HEK293T (cell line): ENCODE results near the gene MMS19.

ENCODE experiments used
- CTCF ChIA-PET: fragments of 350-600 bp; formaldehyde crosslinking; extraction: SDS; loops from one replicate; lab custom pipeline; 2021; ENCODE audit warnings: antibody characterized with exemption, inconsistent platforms; lab: Yijun Ruan, JAX
- POLR2A ChIA-PET: fragments of 350-600 bp; formaldehyde crosslinking; extraction: SDS; loops from one replicate; lab custom pipeline; 2020; ENCODE audit warnings: antibody characterized with exemption, inconsistent platforms; lab: Yijun Ruan, JAX
- DNase-seq: peaks from one replicate; pipeline ENCODE4 v3.0.0; 2012; ENCODE audit warnings: mixed read lengths; ENCODE audit errors: extremely low spot score
- ARNT ChIP-seq: fragments of 450-650 bp; IDR thresholded peaks from 2 replicates; pipeline ENCODE4 v1.6.1; 2017; ENCODE audit warnings: mild to moderate bottlenecking
- BHLHE40 ChIP-seq: fragments of 450-650 bp; IDR thresholded peaks from 2 replicates; pipeline ENCODE4 v1.6.1; 2016; ENCODE audit warnings: mild to moderate bottlenecking, moderate library complexity, borderline replicate concordance
- CTBP1 ChIP-seq: fragments of 450-650 bp; IDR thresholded peaks from 2 replicates; pipeline ENCODE4 v1.6.1; 2016; ENCODE audit warnings: borderline replicate concordance
- ELF4 ChIP-seq: fragments of 450-650 bp; IDR thresholded peaks from 2 replicates; pipeline ENCODE4 v1.6.1; 2017; ENCODE audit warnings: antibody characterized with exemption
- FOXA1 ChIP-seq: fragments of 450-650 bp; IDR thresholded peaks from 2 replicates; pipeline ENCODE4 v1.6.1; 2016; ENCODE audit warnings: mild to moderate bottlenecking
- FOXK2 ChIP-seq: fragments of 450-650 bp; IDR thresholded peaks from 2 replicates; pipeline ENCODE4 v1.6.1; 2016; ENCODE audit warnings: mild to moderate bottlenecking
- FOXM1 ChIP-seq: fragments of 450-650 bp; IDR thresholded peaks from 2 replicates; pipeline ENCODE4 v1.6.1; 2017; ENCODE audit warnings: mild to moderate bottlenecking, borderline replicate concordance
- HDGF ChIP-seq: fragments of 450-650 bp; IDR thresholded peaks from 2 replicates; pipeline ENCODE4 v1.6.1; 2017; ENCODE audit warnings: antibody characterized with exemption, borderline replicate concordance
- L3MBTL2 ChIP-seq: fragments of 450-650 bp; conservative IDR thresholded peaks from 2 replicates; pipeline ENCODE4 v1.6.1; 2016; ENCODE audit warnings: mild to moderate bottlenecking
- LEF1 ChIP-seq: fragments of 450-650 bp; IDR thresholded peaks from 2 replicates; pipeline ENCODE4 v1.6.1; 2017; ENCODE audit warnings: mild to moderate bottlenecking, borderline replicate concordance
- NFRKB ChIP-seq: fragments of 450-650 bp; IDR thresholded peaks from 2 replicates; pipeline ENCODE4 v1.6.1; 2016; ENCODE audit warnings: mild to moderate bottlenecking, moderate library complexity
- SP1 ChIP-seq: fragments of 450-650 bp; IDR thresholded peaks from 2 replicates; pipeline ENCODE4 v1.6.1; 2017
- SUZ12 ChIP-seq: fragments of 450-650 bp; IDR thresholded peaks from 2 replicates; pipeline ENCODE4 v1.6.1; 2016; ENCODE audit warnings: mild to moderate bottlenecking
- TARDBP ChIP-seq: fragments of 450-650 bp; IDR thresholded peaks from 2 replicates; pipeline ENCODE4 v1.6.1; 2016
- ZNF384 ChIP-seq: fragments of 450-650 bp; IDR thresholded peaks from 2 replicates; pipeline ENCODE4 v1.6.1; 2016
- TF ChIP-seq, protein P1 (sequence below): fragments of 450-650 bp; IDR thresholded peaks from 2 replicates; pipeline ENCODE4 v1.6.1; 2016

Gene MMS19

DNA sequence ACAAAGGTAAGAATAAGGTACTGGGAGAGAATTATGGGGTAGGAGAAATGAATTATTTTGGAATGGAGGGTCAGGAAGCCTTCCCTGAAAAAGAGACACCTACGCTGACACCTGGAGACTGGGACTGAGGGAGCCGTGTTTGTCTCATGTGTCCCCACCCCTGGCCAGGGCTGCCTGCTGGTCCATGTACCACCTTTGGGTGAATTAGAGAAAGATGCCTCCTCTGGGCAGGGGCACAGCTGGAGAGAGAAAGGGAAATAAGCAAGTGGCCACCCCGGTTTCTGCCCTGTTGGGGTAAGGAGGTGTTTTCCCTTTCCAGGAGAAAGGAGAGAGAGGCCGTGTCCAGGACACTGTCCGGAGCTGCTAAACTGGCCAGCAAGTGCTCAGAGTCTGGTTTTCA lies 22.3 kb upstream of the MMS19 start:
- ChIA-PET CTCF (interaction anchor here (2.9 kb wide), 1 partner anchor 14 kb away, joined by 15 read pairs; no protein-coding TSS in a partner anchor), POLR2A (no interaction called here)
- TF ChIP-seq FOXK2: no peak
- TF ChIP-seq LEF1: no peak
- TF ChIP-seq NFRKB: no peak
- TF ChIP-seq TARDBP: no peak
- TF ChIP-seq SUZ12: no peak
- TF ChIP-seq, protein P1, sequence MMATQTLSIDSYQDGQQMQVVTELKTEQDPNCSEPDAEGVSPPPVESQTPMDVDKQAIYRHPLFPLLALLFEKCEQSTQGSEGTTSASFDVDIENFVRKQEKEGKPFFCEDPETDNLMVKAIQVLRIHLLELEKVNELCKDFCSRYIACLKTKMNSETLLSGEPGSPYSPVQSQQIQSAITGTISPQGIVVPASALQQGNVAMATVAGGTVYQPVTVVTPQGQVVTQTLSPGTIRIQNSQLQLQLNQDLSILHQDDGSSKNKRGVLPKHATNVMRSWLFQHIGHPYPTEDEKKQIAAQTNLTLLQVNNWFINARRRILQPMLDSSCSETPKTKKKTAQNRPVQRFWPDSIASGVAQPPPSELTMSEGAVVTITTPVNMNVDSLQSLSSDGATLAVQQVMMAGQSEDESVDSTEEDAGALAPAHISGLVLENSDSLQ: no peak
- TF ChIP-seq FOXA1: no peak
- no peak for TF ChIP-seq HDGF
- TF ChIP-seq SP1: no peak
- TF ChIP-seq L3MBTL2: no peak
- TF ChIP-seq ELF4: no peak
- TF ChIP-seq BHLHE40: no peak
- no peak for TF ChIP-seq ZNF384
- no peak for TF ChIP-seq ARNT
- no peak for TF ChIP-seq FOXM1
- TF ChIP-seq CTBP1: no peak
- no peak for DNase-seq

DNA sequence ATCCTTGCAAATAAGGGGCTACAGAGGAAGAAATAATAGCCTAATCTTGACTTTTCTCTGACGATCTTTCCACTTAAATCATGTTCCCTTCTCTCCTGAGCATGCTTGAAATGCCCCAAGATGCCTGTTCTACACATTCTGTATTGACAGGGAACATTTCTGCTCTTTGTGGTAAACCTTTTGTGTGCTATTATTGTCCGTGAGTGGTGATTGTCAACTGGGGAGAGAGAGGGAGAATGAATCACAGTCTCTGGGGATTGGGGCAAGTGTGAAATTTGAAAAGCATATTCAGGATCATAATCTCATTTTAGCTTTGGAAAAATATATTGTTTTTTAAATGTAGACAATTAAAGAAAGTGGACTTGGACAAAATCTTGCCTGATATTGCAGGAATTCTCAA lies 21.1 kb upstream of the MMS19 start:
- TF ChIP-seq L3MBTL2 (no peak), HDGF (no peak), TARDBP (no peak), FOXA1 (no peak), SUZ12 (no peak), SP1 (no peak)
- CTCF ChIA-PET: no interaction called here
- POLR2A ChIA-PET: no interaction called here
- DNase-seq: no peak

DNA sequence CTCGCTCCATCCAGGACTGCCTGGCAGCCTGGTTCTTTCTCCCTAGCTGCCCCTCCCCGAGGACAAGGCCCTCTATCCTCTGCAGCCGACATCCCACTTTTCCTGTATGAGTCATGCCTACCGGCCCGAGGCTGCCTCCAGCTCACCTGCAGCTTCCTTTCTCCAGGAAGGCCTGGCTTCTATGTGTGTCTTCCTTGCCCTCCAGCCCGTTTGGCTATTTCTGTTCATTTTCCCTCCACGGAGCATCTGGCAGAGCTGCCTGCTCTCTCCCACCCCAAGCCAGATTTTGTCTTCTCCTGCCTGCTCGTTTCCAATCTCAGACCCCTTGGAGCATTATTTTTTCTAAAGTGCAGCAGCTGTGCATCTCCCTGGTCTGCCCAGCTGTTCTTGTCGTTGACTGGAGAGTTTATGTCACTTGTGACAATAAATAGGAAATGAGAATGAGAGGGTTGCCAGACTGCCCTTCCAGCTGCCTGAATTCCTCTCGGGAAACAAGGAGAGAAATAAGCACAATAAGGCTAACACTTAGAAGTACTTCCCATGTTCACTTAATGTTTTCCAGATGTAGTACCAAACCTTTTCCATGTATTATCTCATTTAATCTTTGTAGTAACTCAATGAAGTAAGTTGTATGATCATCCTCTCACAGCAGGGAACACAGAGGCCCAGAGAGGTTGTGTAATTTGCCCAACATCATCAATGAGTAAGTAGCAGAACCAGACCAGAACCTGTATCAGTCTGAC lies 20.2 kb upstream of the MMS19 start:
- DNase-seq: no peak
- POLR2A ChIA-PET: no interaction called here
- TF ChIP-seq NFRKB (no peak), FOXM1 (no peak), HDGF (no peak), ZNF384 (no peak), LEF1 (no peak), TARDBP (no peak), FOXK2 (no peak), SUZ12 (no peak), SP1 (no peak), BHLHE40 (no peak), FOXA1 (no peak), CTBP1 (no peak), ELF4 (no peak)
- TF ChIP-seq, protein P1: no peak
- CTCF ChIA-PET: no interaction called here

DNA sequence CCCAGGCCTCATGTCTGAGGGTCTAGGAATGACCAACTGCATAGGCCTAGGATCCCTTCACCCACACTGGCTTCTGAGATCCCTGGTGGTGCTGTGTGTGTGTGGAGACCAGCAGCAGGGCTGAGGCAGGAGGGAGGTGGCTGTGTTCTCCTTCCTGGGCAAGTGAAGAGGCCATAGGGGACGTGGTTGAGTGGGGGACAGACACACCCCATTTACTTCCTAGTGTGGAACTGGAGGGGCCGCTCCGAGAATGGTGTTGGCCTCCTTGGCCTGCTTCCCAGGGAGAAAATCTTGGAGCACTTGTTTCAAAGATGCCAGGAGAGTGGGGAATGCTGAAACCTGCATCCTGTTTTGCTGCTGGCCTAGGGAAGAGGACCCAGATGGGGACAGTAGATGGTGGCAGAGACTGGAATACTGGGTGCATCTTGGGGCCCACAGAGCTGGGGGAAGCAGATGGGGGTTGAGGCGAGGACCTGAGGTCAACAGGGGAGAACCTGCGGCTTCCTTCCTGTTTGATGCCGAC lies 19.6 kb upstream of the MMS19 start:
- DNase-seq: no peak
- ChIA-PET CTCF (no interaction called here), POLR2A (interaction anchor here (1.0 kb wide), 1 partner anchor 16 kb away, joined by 3 read pairs; no protein-coding TSS in a partner anchor)
- TF ChIP-seq FOXK2: no peak
- TF ChIP-seq ZNF384: no peak
- TF ChIP-seq SUZ12: no peak

DNA sequence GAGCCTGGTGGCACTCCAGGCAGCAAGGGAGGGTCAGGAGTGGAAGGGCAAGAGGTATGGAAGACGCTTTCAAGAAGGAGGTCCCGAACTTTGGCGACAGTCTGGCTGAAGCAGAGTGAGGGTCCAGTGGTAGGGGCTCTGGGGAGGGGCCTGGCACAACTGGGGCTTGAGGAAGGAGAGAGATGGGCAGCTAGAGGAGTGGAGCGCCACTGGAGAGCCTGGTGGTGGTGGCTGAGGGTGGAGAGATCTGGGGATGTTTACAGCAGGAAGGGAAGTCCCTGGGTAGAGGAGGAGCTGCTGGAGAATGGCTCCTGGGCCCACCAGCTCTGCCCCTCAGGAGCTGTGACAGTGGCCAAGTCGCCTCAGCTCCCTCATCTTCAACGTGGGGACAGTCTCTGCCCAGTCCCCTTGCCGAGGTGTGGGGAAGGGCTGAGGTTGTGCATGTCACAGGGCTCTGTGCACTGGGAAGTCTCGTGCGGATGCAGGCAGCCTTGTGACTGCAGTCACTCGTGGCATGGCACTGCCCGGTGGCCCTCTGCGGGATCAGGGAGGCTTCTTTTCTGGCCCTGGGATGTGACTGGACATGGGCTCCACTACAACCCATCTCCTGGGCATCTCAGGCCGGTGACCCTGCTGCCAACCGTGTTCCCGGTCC lies 19.0 kb upstream of the MMS19 start:
- ChIA-PET POLR2A (interaction anchor here (1.0 kb wide), 1 partner anchor 16 kb away, joined by 3 read pairs; no protein-coding TSS in a partner anchor), CTCF (no interaction called here)
- no peak for DNase-seq
- no peak for TF ChIP-seq ARNT
- TF ChIP-seq CTBP1: no peak
- TF ChIP-seq FOXA1: no peak
- no peak for TF ChIP-seq TARDBP

DNA sequence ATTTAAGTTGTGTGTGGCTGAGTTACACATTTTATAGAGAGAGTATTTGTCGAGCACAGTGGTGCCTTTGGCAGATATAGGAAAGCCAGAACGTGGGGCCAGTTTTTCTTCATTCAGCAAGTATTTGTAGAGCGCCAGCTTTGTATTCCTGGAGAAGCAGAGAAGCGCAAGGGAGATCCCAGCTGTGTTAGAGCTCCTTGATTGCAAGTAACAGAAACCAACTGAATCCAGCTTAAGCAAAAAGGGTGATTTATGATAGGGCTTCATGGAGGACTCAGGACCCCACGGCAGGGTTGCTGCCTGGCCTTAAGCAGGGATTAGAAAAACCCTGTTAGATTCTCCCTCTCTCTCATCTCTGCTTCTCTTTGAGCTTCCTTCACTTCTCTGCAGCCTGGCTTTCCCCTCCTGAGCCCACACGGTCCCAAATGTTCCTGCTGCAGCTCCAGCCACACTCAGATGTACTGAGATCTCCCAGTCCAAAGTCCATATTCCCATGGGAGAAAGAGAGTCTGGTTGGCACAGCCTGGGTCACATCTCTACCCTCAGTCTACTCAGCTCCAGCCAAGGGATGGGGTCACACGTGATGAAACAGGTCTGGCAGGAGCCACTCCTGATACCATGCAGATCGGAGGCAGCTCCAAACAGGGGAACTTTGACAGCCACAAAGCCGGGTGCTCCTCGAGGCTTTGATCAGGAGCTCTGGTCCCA lies 17.2 kb upstream of the MMS19 start:
- ChIA-PET POLR2A (no interaction called here), CTCF (interaction anchor here (1.6 kb wide), 1 partner anchor 19 kb away, joined by 6 read pairs; no protein-coding TSS in a partner anchor)
- TF ChIP-seq FOXA1 (no peak), ZNF384 (no peak), SUZ12 (no peak), CTBP1 (no peak), SP1 (no peak)
- TF ChIP-seq, protein P1: no peak
- DNase-seq: no peak
